NK-92 treated with Interleukin-12 subunit alpha and Interleukin-12 subunit beta, amount 100 ng/mL, for 24 hours (cell line): Measurements from ENCODE around the gene SRRM4.
"Not testable (repeated sequence)": the region's sequence is repeated elsewhere in the genome, so short reads cannot be mapped to it uniquely, and the experiment has no call there.

Experiments used
- DNase-seq: peaks from one replicate; lab custom pipeline; 2025; lab: John Stamatoyannopoulos, UW

SRRM4 gene

GRCh38 chr12:119011231-119011630 is 29.9 kb downstream of the SRRM4 start:
- no peak for DNase-seq

DNA sequence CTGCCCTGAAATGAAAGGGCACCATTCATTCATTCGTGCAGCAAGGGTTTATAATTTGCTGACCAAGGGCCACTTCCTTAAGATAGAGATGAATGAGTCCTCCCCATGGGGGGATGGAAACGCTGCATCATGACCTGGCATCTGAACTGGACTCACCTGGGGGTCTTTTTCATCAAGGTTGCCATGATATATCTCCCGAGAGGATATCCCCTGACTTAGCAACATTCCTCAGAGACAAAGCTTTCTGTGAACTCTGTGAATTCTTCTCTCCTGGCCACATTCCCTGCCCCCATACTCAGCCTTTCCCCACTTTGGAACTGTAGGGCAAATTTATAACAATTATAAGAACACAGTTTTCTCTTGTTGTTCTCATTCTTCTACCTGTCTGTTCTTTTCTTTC is 30.8 kb downstream of the SRRM4 start:
- DNase-seq: no peak

DNA sequence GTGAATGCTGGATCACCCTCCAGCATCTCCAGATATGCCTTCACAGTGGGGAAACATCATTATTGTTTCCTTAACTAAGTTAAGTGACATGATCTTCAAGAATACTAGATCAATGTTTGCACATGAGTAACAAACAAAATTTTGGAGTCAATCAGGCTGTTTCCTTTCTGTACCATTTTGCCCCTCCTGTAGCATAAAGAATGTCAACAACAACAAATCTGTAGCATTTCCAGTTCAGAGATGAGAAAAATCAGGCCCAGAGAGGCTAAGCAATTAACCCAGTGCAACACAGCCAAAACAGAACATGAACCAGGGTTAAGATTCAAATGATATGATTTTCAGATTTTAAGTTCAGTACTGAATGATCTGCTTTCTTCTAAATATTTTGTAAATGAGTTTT is 31.7 kb downstream of the SRRM4 start:
- no peak for DNase-seq

- no peak for DNase-seq
Measured at GRCh38 chr12:119014368-119014767, 33.0 kb downstream of the SRRM4 start.

DNA sequence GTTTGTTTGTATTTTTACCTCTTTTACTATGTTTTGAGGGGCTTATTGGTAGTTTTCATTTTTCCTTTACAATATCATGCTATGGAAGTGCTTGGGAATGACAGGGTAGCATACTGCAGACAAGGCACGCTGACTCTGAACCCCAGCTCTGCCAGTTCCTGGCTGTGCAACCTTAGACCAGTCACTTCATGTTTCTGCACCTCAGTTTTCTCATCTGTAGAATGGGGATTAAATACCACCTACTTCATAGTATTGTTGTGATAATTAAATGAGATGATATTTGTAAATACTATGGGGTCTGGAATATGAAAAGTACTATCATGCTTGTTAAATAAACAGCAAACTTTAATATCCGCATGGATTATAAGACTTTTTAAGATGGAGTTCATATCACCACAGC is 35.4 kb downstream of the SRRM4 start:
- DNase-seq: no peak

GRCh38 chr12:119019166-119019565 is 37.8 kb downstream of the SRRM4 start:
- DNase-seq: no peak

DNA sequence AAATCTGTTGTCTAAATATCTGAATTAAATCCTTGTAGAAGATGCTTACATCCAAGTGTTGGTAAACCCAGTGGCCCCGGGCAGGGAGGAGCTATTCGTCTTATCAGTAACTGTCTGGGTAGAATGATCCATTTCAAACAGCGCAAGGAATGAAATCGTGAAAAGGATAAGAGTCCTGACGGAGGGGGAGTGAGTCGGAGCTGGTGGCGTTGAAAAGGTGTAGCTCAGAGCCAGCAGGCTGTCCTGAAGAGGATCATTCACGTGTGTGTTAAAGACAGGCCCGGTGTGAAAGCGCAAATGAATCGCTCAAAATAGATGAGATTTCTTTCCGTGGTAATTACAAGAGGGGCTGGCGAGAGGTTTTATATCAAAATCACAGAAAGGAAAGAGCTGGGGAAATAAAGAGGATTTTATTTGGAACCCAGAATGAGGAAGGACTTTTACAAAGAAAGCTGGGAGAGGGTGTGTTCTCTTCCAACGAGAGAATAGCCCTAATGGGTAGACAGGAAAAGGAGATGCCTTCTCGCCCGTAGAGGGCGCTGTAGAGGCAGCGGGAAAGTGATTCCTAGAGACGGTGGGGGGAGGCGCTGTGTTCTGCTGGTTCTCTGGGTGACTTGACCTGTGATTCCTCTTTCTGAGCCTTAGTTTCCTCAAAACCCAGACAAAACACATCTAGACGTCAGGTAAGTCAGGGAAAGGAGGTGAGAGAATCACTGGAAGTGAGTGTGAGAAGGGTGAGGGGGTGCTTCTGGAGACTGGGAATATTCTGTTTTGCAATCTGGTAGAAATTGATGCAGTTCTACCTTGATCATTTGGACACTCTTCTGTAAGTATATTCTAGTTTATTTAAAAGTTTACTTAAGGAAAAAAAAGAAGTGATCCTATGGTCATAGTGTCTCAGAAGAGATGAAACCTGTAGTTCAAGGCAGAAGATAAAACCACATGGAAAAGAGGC is 39.3 kb downstream of the SRRM4 start:
- no peak for DNase-seq

DNA sequence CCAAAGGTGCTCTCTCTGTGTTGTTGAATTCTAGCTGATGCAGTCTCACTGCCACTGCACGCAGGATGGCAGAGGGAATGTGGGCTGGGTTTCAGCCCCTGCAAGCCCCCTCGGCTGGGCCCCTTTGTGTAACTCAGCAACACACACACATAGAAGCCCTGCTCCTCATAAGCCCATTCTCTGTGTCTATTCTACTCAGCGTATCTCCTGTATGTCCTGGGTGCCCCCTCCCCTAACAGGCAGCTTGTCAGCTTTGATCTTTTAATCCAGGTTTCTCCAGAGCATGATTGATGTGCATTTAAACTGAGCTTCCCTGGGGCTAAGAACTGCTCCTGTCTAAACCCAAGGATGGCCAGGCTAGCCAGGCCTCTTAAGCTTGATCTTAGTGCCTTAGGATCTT is 43.0 kb downstream of the SRRM4 start:
- no peak for DNase-seq

GRCh38 chr12:119025786-119026185 is 44.4 kb downstream of the SRRM4 start:
- no peak for DNase-seq

DNA sequence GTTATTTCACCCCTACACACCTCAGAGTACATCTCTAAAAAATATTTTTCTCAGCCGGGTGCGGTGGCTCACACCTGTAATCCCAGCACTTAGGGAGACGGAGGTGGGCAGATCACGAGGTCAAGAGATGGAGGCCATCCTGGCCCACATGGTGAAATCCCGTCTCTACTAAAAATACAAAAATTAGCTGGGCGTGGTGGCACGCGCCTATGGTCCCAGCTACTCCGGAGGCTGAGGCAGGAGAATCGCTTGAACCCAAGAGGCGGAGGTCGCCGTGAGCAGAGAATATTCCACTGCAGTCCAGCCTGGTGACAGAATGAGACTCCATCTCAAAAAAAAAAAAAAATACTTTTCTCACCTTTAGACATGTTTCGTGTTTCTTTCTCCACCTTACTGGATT is 52.0 kb downstream of the SRRM4 start:
- not testable (repeated sequence) for DNase-seq

GRCh38 chr12:119036878-119037825 is 55.8 kb downstream of the SRRM4 start:
- no peak for DNase-seq

- DNase-seq: no peak
Measured at GRCh38 chr12:119044094-119044493, 62.8 kb downstream of the SRRM4 start.

DNA sequence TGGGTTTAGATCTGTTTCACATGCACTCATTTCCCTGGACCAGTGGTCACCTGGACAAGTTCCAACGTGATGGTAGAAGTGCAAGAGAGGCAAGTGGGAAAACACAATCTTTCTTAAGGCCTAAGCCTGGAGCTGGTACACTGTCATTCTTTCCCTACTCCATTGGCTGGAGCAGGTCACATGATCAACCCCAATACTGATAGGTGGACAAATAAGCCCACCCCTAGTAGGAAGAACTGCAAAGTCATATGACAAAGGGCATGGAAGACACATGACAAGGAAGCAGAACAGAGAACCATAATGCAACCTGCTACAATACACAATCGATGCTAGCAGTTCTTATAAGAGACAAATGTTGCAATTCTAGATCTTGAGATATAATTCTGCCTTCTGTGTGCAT is 66.3 kb downstream of the SRRM4 start:
- DNase-seq: no peak

- DNase-seq: no peak
Measured at GRCh38 chr12:119050663-119051062, 69.3 kb downstream of the SRRM4 start.

DNA sequence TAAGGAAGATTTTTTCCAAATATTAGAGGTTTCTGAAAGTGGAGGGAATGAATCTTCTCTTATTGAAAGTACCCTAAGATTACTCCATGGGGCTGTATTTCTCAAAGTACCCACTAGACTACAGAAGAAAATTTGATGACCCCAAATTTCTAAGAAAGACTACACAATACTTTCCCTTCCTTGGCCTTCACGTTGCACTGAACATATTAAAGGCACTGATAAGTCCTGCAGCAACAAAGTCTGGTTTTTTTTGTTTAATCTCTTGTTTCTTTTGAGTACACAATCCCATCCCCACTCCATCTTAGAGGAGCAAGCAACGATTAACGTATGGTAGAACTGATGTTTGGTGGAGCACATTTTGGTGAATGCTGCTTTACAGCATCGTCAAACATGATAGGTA is 70.1 kb downstream of the SRRM4 start:
- DNase-seq: no peak

DNA sequence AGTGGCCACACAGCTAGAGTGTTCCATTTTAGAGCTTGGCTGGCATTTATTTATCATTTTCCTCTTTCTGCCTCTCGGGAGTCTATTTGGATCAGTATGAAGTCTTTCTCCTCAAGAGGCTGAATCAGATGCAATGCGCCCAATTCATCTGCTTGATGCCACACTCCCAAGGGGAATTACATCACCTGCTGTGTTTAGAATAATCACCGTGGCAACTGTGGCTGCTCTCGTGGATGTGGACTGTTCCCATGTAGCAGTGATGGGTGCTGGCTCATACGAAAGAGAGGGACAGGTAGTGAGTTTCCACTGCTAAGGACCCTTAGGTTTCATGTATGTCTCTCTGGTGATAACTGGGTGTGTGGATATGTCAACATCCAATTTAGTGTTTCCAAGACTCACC is 70.7 kb downstream of the SRRM4 start:
- no peak for DNase-seq

- no peak for DNase-seq
Measured at GRCh38 chr12:119055977-119056376, 74.6 kb downstream of the SRRM4 start.

DNA sequence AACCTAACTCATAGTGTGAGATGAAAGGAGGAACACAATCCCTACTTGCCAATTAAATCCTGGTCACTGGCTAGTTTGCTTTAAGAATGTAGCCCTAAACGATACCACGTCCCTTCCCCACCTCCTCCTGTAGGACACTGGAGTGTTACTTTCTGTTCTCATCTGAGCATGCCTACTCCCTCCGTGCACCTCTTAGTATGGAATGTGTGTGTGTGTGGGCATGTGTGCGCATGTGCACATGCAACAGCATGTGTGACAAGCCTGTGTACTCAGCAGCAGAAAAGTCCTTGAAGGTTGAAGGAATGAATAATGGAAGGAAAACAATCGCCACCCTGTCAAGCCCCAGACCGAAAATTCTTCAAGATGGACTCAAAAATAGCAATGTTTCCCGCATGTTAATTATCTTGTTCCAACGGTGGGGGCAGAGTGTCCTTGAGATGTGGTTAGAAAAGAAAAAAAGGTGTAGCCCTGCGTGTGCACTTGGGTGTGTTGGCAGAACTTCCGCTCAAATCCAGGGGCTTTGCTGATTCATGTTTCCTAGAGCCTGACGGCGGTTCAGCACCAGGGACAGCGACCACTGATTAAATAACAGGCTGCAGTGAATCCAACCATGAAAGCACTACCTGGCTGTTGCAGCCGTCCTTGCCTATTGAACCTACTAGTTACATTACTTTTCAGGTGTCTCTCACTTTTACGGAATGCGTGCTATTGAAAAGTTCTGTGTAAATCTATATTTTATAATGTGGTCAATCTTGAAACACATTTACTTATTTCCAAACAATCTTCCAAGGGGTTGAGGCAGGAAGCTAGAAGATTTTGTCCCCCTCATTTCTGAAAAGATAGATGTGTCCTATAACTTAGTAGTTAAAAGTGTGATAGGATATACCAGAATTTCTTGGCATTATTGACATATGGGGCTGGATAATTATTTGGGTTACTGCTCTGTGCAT is 79.8 kb downstream of the SRRM4 start:
- peak; percentile 0 for DNase-seq

GRCh38 chr12:119068129-119068856 is 87.0 kb downstream of the SRRM4 start:
- no peak for DNase-seq

DNA sequence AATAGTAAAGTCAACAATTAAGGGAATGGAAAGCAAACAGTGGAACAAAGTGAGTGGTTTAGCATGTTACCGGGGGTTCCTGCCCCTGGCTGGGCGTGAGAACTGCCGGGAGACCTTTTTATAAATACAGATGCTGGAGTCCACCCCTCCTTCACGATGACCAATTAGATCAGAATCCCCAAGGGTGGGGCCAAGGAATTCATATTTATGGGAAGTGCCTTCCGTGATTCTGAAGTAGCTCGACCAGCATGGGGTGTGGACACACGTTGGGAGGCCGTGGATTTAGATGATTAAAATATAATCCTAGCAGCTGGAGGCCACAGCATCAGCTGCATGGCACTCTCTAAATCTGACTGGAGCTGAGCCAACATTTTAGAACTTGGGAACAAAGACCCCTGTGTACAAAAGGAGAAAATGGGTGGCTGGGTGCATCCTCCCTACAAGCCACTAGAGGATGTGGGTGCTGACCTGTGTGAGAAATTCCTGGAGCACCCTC is 87.9 kb downstream of the SRRM4 start:
- no peak for DNase-seq

GRCh38 chr12:119071176-119071575 is 89.8 kb downstream of the SRRM4 start:
- no peak for DNase-seq
